GM13976 (cell line): ENCODE data around the gene TNFRSF9.
"Not testable (repeated sequence)": the region's sequence is repeated elsewhere in the genome, so short reads cannot be mapped to it uniquely, and the experiment has no call there.

Experiments used
- DNase-seq: peaks from one replicate; pipeline ENCODE4 v3.0.0; 2012; ENCODE audit warnings: low spot score
- CTCF ChIP-seq: IDR thresholded peaks from 2 replicates; pipeline ENCODE4 v1.5.1; 2012; ENCODE audit warnings: borderline replicate concordance, mild to moderate bottlenecking; ENCODE audit not compliant: insufficient read depth; ENCODE audit errors: extremely low read depth, missing control alignments, control extremely low read depth
- in situ Hi-C: fragments of 300-500 bp; cut with MboI; formaldehyde crosslinking; loops from one replicate; pipeline ENCODE4 v1.12.0; 2022; ENCODE audit warnings: low sequenced_read_pairs, mixed read lengths, inconsistent platforms; ENCODE audit not compliant: unreplicated experiment

Gene TNFRSF9

GRCh38 chr1:7919880-7920279 is 20.8 kb downstream of the TNFRSF9 start:
- DNase-seq, result no peak
- no peak for TF ChIP-seq CTCF
- in situ Hi-C loops, result no loop called here

GRCh38 chr1:7917971-7918370 is 22.7 kb downstream of the TNFRSF9 start:
- in situ Hi-C loops, result not testable (repeated sequence)

GRCh38 chr1:7916501-7916830 is 24.2 kb downstream of the TNFRSF9 start:
- in situ Hi-C loops, result no loop called here
- no peak for DNase-seq

More at GRCh38 chr1:7917971-7918370, 22.7 kb downstream of the TNFRSF9 start:
- DNase-seq, result not testable (repeated sequence)

GRCh38 chr1:7915826-7916500 is 24.7 kb downstream of the TNFRSF9 start:
- TF ChIP-seq CTCF, result no peak
- no peak for DNase-seq
- in situ Hi-C loops, result no loop called here

More at GRCh38 chr1:7916501-7916830, 24.2 kb downstream of the TNFRSF9 start:
- TF ChIP-seq CTCF, result no peak

- no peak for TF ChIP-seq CTCF
- in situ Hi-C loops, result no loop called here
- DNase-seq, result no peak
Observed at GRCh38 chr1:7912743-7913557, 27.7 kb downstream of the TNFRSF9 start.

- no peak for DNase-seq
- in situ Hi-C loops, result no loop called here
- TF ChIP-seq CTCF, result no peak
Observed at GRCh38 chr1:7912145-7912544, 28.5 kb downstream of the TNFRSF9 start.

GRCh38 chr1:7905262-7905661 is 35.4 kb downstream of the TNFRSF9 start:
- DNase-seq, result no peak
- no peak for TF ChIP-seq CTCF
- in situ Hi-C loops, result loop anchor here (10.0 kb wide), 1 partner anchor 240 kb away; no protein-coding TSS in a partner anchor
